Lung microvascular endothelial cell (primary cell): ENCODE measurements around the gene NUP188. TPM values are rescaled to one million over a fixed set of nuclear protein-coding genes. Genes with fewer than 3 reads are reported as not detected.
A peak's percentile ranks its signal among the peaks of the same experiment; 100 is the strongest.

Source experiments
- DNase-seq, 2 donors: peaks; one replicate each; pipeline versions ENCODE4 v3.0.0 to v3.0.0-alpha.2; 2010; ENCODE audit warnings: low read depth in 2 of 2
- total RNA-seq: library from RNA; depleted of rRNA; stranded (reverse); fragments of >200 nt; gene quantifications from 2 replicates; pipeline ENCODE4 v1.2.1, GENCODE V29; 2014

Gene NUP188
- 27.0 and 40.1 TPM in 2 replicates for total RNA-seq

- peak; percentile 92 to 93 for DNase-seq
Observed at GRCh38 chr9:128947527-128948301, at the start of gene NUP188, which contains the start of gene DOLK. Gene NUP188 (plus strand): TSS chr9:128947699. CDS start chr9:128947720, 21 bp downstream. Gene DOLK (minus strand): TSS chr9:128947603. CDS start chr9:128947303, 300 bp downstream.

- DNase-seq, result no peak
Observed at GRCh38 chr9:128898382-128898781, 49.1 kb upstream of the NUP188 start.

- no peak for DNase-seq
Observed at GRCh38 chr9:128898845-128899565, 48.5 kb upstream of the NUP188 start.

- DNase-seq, result no peak
Observed at GRCh38 chr9:128899566-128900322, 47.8 kb upstream of the NUP188 start.

- no peak for DNase-seq
Observed at GRCh38 chr9:128901379-128901778, 46.1 kb upstream of the NUP188 start.

GRCh38 chr9:128901822-128902221, 45.7 kb upstream of the NUP188 start:
- DNase-seq, result no peak

- peak; percentile 7 to 67 for DNase-seq
Observed at GRCh38 chr9:128902351-128903078, 45.0 kb upstream of the NUP188 start.

GRCh38 chr9:128903079-128903461, 44.4 kb upstream of the NUP188 start:
- DNase-seq, result no peak

GRCh38 chr9:128903871-128904620, 43.5 kb upstream of the NUP188 start:
- peak in 1 of 2 donors; percentile 5 for DNase-seq

GRCh38 chr9:128905964-128906363, 41.5 kb upstream of the NUP188 start:
- no peak for DNase-seq

- peak in 1 of 2 donors; percentile 8 for DNase-seq
Observed at GRCh38 chr9:128906741-128907140, 40.8 kb upstream of the NUP188 start.

GRCh38 chr9:128908372-128908771, 39.1 kb upstream of the NUP188 start:
- no peak for DNase-seq

GRCh38 chr9:128909859-128910258, 37.6 kb upstream of the NUP188 start:
- no peak for DNase-seq

GRCh38 chr9:128910906-128911305, 36.6 kb upstream of the NUP188 start:
- DNase-seq, result no peak

- DNase-seq, result peak; percentile 76 to 86
Observed at GRCh38 chr9:128911529-128912035, 35.9 kb upstream of the NUP188 start.

GRCh38 chr9:128912270-128912853, 35.1 kb upstream of the NUP188 start:
- DNase-seq, result peak; percentile 47 to 92

- DNase-seq, result no peak
Observed at GRCh38 chr9:128913048-128913900, 34.2 kb upstream of the NUP188 start.

- DNase-seq, result no peak
Observed at GRCh38 chr9:128913995-128914772, 33.3 kb upstream of the NUP188 start.
